HG03460 (cell line): ENCODE measurements around the gene PMFBP1.

Experiments used
- ATAC-seq: cut with Tn5 transposase; IDR thresholded peaks from one replicate; pipeline ENCODE4 v1.9.1; 2021; ENCODE audit not compliant: unreplicated experiment

The PMFBP1 gene

DNA sequence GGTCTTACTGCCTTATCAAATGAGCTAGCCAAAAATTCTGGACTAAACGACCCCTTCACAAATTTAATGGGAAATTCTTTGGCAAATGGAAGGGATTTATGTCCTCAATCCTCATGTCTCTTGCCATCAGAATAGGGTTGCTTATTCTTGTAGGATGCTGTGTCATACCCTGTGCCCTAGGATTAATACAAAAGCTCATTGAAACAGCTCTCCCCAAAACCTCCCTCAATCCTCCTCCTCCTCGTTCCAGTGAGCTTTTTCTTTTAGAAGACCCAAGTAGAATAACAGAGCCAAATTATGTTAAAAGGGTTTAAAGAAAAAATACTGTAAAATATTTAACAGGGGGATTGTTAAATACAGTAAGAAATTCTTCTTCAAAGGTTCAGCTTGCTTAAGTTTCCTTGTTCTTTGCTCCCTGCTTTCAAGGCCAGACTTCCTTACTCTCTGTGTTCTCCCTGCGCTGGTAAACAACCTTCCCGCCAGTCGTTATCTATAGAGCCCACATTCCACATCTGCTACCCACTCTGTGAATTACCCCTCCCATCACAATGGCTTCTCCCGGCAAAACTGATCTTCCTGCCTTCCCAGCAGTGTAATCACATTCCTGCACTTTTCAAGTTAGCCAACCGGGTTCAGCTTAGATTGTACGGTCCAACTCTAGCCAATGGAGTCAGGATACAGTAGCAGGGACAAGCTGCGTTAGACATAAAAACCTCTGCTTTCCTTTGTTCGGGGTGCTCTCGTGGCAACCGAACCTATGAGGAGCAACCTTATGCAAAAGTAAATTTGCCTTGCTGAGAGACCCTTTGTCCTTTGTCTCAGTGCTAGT is 99.2 kb downstream of the PMFBP1 start:
- ATAC-seq, result no peak
